HG02885 (cell line): Measurements from ENCODE around the gene TMEM218.

Experiments used
- ATAC-seq: cut with Tn5 transposase; IDR thresholded peaks from one replicate; pipeline ENCODE4 v1.9.1; 2021; ENCODE audit warnings: mild to moderate bottlenecking; ENCODE audit not compliant: unreplicated experiment, poor library complexity

Gene TMEM218

DNA sequence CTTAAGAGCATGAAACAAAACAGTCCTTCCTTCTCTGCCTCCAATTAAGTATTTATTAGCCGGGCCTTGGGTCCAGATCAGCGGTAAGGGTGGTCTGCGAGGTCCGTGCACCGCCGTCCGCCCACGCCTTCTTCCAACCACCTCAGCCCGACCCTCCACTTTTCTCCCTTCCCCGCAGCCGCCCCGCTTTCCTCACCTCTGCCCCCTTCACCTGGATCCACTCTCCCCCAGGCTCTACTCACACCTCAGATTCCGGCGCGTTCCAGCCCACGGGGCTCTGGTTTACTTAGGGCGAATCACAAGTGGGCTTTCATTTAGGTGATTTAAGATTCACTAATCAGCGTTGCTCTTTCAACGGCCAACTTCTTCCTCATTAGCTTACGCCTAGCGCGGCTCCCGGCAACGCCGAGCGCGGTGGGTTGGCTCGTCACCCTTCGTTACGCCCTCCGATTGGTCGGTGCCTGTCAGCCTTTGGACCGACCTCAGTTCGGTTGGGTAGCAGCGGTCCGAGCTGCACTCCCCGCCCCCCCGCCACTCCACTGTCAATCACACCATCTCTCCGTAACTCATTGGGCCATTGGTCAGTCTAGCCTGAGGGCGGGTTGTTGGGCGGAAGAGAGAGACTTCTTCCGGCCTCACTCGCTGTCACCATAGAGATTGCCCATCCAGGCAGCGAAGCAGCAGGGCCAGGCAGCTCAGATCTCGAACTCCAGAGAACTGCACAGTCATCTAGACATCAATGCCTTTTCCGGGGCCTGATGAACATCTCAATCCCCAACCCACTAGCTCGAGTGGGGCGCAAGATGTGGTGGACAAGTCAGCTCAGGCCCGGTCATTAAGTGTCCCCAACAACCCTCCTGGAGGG, at the start of gene TMEM218:
Gene TMEM218 (minus strand): TSS at position 284 of the 865 bp plus-strand sequence. CDS start 9,385 bp downstream, outside the sequence.
- peak; percentile 98 for ATAC-seq

DNA sequence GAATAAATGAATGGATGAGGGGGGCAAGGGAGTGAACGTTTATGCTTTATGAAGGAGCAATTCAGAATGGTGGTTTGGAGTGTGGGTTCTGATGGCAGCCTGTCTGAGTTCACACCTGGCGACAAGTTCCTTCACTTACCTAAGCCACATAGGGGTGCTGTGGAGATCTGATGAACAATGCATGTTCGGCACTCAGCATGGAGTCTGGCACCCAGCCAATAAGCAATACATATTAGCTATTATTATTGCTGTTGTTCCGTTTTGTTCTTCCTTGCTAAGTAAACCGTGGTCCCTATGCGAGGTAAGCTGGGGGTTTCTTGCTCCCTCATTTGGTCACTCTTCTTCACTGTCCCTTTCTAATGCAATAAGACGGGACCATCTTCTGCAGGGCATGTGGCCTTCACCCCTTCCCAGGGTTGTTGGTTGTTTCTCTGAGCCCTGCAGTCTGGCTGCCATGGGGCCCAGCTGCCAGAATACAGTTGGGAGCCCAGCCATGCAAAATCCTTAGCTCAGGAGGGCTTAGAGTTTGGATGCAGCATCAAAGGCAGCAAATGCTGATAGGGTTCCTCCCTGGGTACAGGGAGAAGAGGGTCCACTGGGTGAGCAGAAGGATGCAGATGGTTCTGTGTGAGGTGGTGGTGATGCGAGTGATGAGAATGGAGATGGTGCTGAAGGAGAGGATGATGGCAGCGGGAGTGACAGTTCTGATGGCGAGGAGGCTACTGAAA, 46.7 kb upstream of the TMEM218 start:
- no peak for ATAC-seq

DNA sequence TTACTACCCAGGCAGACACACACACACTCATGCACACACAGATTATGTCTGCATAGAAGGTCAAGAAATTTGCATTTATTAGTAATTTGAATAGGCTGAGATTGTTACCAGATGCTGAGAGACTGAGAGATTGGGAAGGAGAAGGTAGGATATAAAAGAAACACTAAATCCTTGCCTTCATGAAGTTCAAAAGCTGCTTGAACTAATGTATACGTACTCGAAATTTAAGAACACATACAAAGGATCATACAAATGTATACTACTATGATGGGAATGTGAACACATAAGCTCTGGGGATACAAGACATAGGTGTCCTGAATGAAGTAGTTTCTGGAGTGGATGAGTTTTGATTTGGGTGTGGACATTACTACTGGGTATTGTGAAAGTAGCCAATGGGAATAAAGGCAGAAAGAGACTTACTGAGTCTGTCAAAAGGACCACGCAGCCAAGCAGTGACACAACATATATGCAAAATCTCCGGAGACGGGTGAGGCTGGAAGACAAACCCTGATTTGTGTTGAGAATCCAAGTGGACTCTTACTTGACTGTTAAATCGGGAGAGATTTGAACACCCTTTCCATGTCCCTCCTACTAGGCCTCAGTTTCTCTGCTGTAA, 45.8 kb upstream of the TMEM218 start:
- no peak for ATAC-seq

DNA sequence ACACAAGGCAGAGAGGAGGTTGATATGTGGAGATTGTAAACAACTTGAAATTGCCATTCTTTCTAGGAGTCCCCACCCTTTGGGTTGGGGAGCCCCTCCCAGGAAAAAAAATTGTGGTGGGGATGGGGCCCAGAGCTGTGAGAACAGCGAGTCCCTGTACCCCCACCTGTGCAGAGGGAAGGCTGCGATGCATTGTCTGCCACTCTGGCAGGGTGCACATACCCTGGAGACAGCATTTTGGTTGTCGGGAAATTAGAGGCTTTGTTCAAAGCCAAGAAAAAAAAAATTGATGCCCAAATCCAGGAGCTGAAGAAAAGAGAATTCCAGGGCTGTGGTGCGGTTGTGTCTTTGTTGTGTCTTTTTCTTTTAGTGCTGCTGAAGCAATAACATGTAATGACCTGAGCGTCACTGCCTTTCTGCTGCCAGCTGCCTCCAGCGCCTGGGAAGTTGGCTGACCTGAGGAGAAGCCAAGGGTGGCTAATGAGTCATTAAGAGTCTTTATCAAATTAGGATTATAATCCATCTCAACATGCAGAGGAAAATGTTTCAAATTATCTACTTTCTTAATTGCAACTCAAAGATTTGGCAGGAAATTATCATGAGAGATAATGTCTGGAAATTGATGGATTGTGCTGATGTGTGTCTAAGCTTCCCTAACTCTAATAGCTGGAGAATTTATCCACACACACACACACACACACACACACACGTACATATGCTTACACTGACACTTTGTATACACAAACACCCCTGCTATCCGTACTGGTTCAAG, 45.1 kb upstream of the TMEM218 start:
- ATAC-seq: no peak

DNA sequence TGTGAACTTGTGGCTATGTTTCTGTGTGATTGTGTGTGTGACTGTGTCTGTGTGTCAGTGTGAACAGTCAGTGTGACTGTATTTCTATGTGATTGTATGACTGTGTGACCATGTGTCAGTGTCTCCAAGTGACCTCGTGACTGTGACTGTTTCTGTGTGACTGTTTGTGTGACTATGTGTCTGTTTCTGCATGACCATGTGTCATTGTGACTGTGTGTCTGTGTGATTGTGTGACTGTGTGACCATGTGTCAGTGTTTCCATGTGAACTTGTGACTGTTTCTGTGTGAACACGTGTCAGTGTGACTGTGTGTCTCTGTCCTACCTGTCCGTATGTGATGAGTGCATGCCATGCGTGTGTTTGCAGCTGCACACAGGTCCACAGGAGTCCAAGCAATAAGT, 44.3 kb upstream of the TMEM218 start:
- no peak for ATAC-seq

DNA sequence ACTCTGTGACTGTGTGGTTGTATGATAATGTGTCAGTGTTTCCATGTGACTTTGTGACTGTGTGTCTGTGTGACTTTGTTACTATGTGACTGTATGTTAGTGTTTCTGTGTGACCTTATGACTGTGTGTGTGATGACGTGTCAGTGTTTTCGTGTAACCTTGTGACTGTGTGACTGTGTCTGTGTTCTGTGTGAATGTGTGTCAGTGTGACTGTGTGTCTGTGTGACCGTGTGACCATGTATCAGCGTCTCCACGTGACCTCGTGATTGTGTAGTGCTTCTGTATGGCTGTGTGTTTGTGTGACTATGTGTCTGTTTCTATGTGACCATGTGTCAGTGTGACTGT, 43.6 kb upstream of the TMEM218 start:
- no peak for ATAC-seq

GRCh38 chr11:125154378-125155099, 43.1 kb upstream of the TMEM218 start:
- ATAC-seq: no peak

GRCh38 chr11:125153837-125154236, 42.4 kb upstream of the TMEM218 start:
- ATAC-seq: no peak

GRCh38 chr11:125148743-125149142, 37.3 kb upstream of the TMEM218 start:
- no peak for ATAC-seq

- no peak for ATAC-seq
These were observed 36.6 kb upstream of the TMEM218 start for GRCh38 chr11:125148011-125148410.

- ATAC-seq: no peak
These were observed 35.9 kb upstream of the TMEM218 start for GRCh38 chr11:125147280-125147679.

- ATAC-seq: no peak
These were observed 34.8 kb upstream of the TMEM218 start for GRCh38 chr11:125146232-125146631.

DNA sequence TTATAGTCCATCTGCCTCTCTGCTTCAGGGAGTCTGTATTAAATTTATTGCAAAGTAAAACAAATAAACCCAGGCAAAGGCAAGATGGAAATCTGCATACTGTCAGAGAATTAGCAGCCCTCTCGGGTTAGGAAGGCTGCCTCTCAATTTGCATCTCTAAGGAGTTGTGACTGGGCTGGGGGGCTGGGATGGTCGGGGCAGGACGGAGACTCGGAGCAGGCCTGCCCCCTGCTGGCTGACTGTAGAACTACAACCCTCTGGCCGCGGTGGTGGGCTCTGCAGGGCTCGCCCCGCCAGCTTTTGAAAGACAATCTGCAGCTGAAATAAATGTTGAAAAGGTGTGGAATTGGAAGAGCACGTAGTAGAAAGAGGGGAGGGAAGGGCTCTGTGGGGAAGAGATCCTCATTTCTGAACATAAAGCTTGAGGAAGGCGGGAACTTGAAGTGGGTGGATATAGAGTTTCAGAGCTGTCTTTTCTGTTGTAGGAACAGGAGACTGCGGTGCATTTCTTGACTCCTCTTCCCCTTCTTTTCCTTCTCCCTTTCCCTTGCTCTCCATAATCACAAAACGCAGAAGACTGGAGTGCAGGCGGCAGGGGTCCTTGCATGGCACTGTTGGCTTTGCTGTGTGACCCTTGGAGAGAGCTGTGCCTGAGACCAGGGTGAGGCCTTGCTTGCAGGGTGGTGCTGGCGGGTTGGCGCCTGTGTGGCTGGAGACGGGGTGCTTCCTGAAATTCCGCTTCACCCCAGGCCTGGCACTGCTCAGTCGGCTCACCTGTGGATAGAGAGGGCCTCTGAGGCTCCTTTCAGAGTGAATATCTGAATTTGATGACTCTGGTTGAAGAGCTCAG, 30.5 kb upstream of the TMEM218 start:
- ATAC-seq: peak; percentile 69

DNA sequence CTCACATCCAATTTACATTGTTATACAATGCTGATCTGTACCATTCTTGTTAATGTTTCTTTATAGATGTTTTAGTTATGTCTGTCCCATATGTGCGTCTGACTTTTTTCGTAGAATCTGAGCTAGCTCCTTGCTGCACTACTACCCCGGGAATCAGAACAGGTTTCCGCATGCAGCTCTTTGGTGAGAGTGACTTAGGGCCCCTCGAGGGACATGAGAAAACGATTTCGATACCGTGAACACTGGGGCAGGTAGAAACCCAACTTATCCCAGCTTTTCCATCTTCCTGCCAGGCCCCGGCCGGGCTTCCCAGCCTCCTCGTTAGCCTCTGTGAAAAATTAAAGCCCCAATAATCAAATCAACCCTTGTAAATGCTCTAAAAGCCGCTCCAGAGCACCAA, 29.8 kb upstream of the TMEM218 start:
- ATAC-seq: no peak

DNA sequence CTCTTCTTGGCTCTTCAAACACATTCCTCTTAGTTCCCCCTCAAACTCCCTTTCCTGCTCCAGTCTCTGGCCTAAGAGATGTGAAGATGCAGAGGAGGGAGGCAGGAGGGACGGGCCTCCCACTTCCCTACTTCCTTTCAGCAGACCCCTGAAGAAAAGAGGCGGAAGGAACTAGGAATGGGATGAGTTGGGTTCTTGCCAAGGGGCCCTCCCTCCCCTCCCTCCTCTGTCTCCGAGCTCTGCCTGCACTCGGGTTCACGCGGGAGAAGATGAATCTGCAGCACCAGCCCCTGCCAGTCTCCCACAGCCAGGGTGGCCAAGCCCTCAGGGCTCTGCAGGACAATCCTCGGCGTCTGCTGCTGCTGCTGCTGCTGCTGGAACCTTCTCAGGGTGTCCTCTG, 28.8 kb upstream of the TMEM218 start:
- no peak for ATAC-seq

DNA sequence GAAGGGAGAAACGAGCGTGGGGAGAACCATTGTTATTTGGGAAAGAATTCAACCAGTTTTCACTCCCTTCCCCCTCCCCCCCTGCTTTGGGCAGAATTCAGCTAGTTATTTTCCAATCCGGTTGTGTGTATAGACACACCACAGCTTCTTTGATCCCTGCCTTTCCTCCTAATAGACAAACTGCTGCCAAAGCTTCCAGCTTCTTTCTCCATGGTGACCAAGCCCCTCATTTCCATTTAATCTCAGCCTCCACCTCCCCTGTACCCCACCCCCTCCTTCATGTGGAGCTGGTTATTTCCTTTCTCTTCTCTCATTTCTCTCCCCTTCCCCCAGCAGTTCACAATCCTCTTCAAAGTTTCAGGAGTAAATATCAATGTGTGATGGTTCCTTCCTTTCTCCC, 28.4 kb upstream of the TMEM218 start:
- ATAC-seq: no peak

DNA sequence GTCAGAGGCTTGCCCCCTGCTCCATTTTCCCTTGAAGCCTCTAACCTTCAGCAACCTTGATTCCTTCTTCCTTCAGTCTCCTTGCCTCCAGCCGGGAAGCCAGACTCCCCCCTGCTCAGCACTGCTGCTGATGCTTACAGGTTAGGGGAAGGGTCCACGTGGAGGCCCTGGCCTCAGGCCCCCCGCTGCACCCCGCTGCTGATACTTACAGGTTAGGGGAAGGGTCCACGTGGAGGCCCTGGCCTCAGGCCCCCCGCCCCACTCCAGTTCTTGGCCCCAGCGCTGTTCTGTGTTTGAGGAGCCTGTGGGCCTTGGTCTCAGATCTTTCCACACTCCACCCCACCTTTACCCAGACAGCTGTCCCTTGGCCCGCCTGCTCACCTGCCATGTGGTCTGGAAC, 27.5 kb upstream of the TMEM218 start:
- no peak for ATAC-seq

DNA sequence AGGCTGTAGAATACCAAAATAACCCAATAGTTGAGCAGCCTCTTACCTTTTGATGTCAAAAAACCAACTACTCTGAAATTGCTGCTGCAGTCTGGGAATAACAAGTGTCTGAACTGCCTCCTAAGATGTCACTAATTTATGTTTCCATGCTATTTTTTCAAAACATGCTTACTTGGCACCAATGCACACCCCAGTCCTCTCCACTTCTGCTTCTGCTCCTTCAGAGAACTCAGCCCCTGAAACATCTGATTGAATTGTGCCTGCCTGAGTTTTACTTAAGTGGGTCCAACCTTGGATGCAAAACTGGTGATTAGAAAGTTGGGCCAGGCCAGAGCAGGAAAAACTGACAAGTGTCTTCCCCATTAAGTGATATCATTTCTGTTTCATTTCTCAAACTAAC, 24.6 kb upstream of the TMEM218 start:
- no peak for ATAC-seq

- no peak for ATAC-seq
These were observed 21.2 kb upstream of the TMEM218 start for GRCh38 chr11:125132596-125132995.
